ENCODE measurements around the gene RGSL1. TPM values are rescaled to one million over a fixed set of nuclear protein-coding genes. Genes with fewer than 3 reads are reported as not detected.

RGSL1 gene
- total RNA-seq, 1 donor, result not detected

- Histone ChIP-seq H2AFZ (ENCODE audit: low read length) (no peak overlapping the region), H3K79me2 (ENCODE audit: insufficient read depth, low read length) (no peaks in the 10 kb centered on the region)
Observed at GRCh38 chr1:182601416-182601786, 151.5 kb downstream of the RGSL1 start.

GRCh38 chr1:182601913-182602312, 152.0 kb downstream of the RGSL1 start:
- H3K79me2 ChIP-seq (ENCODE audit: insufficient read depth, low read length), result no peaks in the 10 kb centered on the region
- TF ChIP-seq, protein P1, sequence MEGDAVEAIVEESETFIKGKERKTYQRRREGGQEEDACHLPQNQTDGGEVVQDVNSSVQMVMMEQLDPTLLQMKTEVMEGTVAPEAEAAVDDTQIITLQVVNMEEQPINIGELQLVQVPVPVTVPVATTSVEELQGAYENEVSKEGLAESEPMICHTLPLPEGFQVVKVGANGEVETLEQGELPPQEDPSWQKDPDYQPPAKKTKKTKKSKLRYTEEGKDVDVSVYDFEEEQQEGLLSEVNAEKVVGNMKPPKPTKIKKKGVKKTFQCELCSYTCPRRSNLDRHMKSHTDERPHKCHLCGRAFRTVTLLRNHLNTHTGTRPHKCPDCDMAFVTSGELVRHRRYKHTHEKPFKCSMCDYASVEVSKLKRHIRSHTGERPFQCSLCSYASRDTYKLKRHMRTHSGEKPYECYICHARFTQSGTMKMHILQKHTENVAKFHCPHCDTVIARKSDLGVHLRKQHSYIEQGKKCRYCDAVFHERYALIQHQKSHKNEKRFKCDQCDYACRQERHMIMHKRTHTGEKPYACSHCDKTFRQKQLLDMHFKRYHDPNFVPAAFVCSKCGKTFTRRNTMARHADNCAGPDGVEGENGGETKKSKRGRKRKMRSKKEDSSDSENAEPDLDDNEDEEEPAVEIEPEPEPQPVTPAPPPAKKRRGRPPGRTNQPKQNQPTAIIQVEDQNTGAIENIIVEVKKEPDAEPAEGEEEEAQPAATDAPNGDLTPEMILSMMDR (IDR thresholded peaks at IDR 0.05; ENCODE audit: extremely low read depth, low read depth, low read length), result no peak
- H3K4me3 ChIP-seq (ENCODE audit: insufficient read depth, low read length), result no peak overlapping the region
- no peak overlapping the region for H3K27ac ChIP-seq (ENCODE audit: low read depth, low read length)
- no peaks in the 10 kb centered on the region for H3K36me3 ChIP-seq (ENCODE audit: insufficient read depth, low read length)
- H3K27me3 ChIP-seq (ENCODE audit: insufficient read depth, low read length), result peaks cover 3% of the 10 kb centered on the region
- no peaks in the 10 kb centered on the region for H4K20me1 ChIP-seq (ENCODE audit: insufficient read depth, low read length)
- no peaks in the 10 kb centered on the region for H3K9me3 ChIP-seq (ENCODE audit: low read depth, low read length)
- H2AFZ ChIP-seq (ENCODE audit: low read length), result no peak overlapping the region
- DNase-seq (ENCODE audit: insufficient read length, low spot score, missing footprints), result no peak
- H3K4me2 ChIP-seq (ENCODE audit: insufficient read depth, low read length), result no peak overlapping the region
- peaks cover 10% of the 10 kb centered on the region for H3K4me1 ChIP-seq (ENCODE audit: insufficient read depth, low read length)

More at GRCh38 chr1:182601416-182601786, 151.5 kb downstream of the RGSL1 start:
- Histone ChIP-seq H3K27ac (ENCODE audit: low read depth, low read length) (no peak overlapping the region), H3K9me3 (ENCODE audit: low read depth, low read length) (no peaks in the 10 kb centered on the region), H3K4me1 (ENCODE audit: insufficient read depth, low read length) (peaks cover 10% of the 10 kb centered on the region), H3K4me3 (ENCODE audit: insufficient read depth, low read length) (no peak overlapping the region), H3K36me3 (ENCODE audit: insufficient read depth, low read length) (no peaks in the 10 kb centered on the region), H4K20me1 (ENCODE audit: insufficient read depth, low read length) (no peaks in the 10 kb centered on the region), H3K4me2 (ENCODE audit: insufficient read depth, low read length) (no peak overlapping the region), H3K27me3 (ENCODE audit: insufficient read depth, low read length) (peaks cover 3% of the 10 kb centered on the region)
- peak; percentile 91 for DNase-seq (ENCODE audit: insufficient read length, low spot score, missing footprints)
- TF ChIP-seq, protein P1 (IDR thresholded peaks at IDR 0.05; ENCODE audit: extremely low read depth, low read depth, low read length), result peak; percentile 73

DNA sequence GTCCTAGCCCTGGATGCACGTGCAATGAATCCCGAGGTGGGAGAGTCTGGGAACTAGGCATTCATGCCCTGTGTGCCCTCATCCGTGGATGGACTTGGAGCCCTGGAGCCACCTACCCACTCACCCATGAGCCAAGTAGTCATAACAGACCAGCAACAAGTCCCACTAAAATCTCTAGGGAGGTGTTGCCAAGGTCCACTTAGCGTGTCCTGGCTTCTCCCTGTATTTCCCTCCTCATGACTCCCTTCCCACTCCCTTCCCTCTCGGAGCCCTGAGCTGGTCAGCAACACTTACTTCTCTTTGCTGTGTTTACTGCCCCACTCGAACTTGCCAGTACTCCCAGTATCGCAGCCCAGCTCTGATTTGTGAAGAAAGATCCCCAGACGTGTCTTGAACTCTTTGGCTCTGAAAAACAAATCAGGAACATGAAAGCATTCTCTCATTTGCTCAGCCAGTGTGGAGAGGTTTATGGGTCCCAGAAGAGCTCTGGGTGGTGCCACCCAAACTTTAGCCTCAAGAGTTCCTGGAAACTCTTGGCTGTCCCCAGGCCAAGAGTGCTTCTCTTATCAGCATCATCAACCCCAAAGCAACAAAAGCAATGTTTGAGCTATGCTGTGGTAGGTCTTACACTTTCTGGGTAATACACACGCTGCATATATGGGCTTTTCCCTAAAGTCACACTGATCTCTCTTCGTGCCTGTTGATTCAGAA, 153.1 kb downstream of the RGSL1 start:
- peaks cover 10% of the 10 kb centered on the region for H3K4me1 ChIP-seq (ENCODE audit: insufficient read depth, low read length)
- H3K79me2 ChIP-seq (ENCODE audit: insufficient read depth, low read length), result no peaks in the 10 kb centered on the region
- H3K36me3 ChIP-seq (ENCODE audit: insufficient read depth, low read length), result no peaks in the 10 kb centered on the region
- H3K4me3 ChIP-seq (ENCODE audit: insufficient read depth, low read length), result no peak overlapping the region
- H3K27me3 ChIP-seq (ENCODE audit: insufficient read depth, low read length), result peaks cover 3% of the 10 kb centered on the region
- H2AFZ ChIP-seq (ENCODE audit: low read length), result no peak overlapping the region
- no peaks in the 10 kb centered on the region for H4K20me1 ChIP-seq (ENCODE audit: insufficient read depth, low read length)
- peak overlapping the region; percentile 81 for H3K4me2 ChIP-seq (ENCODE audit: insufficient read depth, low read length)
- no peaks in the 10 kb centered on the region for H3K9me3 ChIP-seq (ENCODE audit: low read depth, low read length)
- TF ChIP-seq, protein P1 (IDR thresholded peaks at IDR 0.05; ENCODE audit: extremely low read depth, low read depth, low read length), result no peak
- DNase-seq (ENCODE audit: insufficient read length, low spot score, missing footprints), result peak; percentile 87
- H3K27ac ChIP-seq (ENCODE audit: low read depth, low read length), result no peak overlapping the region

GRCh38 chr1:182603646-182604174, 153.8 kb downstream of the RGSL1 start:
- Histone ChIP-seq H3K4me1 (ENCODE audit: insufficient read depth, low read length) (peaks cover 10% of the 10 kb centered on the region), H3K4me3 (ENCODE audit: insufficient read depth, low read length) (peak overlapping the region; percentile 65), H2AFZ (ENCODE audit: low read length) (peak overlapping the region; percentile 71), H3K27ac (ENCODE audit: low read depth, low read length) (no peak overlapping the region), H3K4me2 (ENCODE audit: insufficient read depth, low read length) (peak overlapping the region; percentile 81), H3K9me3 (ENCODE audit: low read depth, low read length) (no peaks in the 10 kb centered on the region), H3K27me3 (ENCODE audit: insufficient read depth, low read length) (peaks cover 3% of the 10 kb centered on the region), H4K20me1 (ENCODE audit: insufficient read depth, low read length) (no peaks in the 10 kb centered on the region), H3K79me2 (ENCODE audit: insufficient read depth, low read length) (no peaks in the 10 kb centered on the region), H3K36me3 (ENCODE audit: insufficient read depth, low read length) (no peaks in the 10 kb centered on the region)
- peak; percentile 63 for DNase-seq (ENCODE audit: insufficient read length, low spot score, missing footprints)
- TF ChIP-seq, protein P1 (IDR thresholded peaks at IDR 0.05; ENCODE audit: extremely low read depth, low read depth, low read length), result no peak

Data from osteoblast (primary cell).